GM21723 (cell line): ENCODE measurements around the gene ITPR3.

Source experiments
- ATAC-seq: cut with Tn5 transposase; IDR thresholded peaks from one replicate; pipeline ENCODE4 v1.9.1; 2021; ENCODE audit warnings: mild to moderate bottlenecking, moderate library complexity; ENCODE audit not compliant: unreplicated experiment

Gene ITPR3

GRCh38 chr6:33664506-33665057, 43.5 kb downstream of the ITPR3 start:
- ATAC-seq: no peak

DNA sequence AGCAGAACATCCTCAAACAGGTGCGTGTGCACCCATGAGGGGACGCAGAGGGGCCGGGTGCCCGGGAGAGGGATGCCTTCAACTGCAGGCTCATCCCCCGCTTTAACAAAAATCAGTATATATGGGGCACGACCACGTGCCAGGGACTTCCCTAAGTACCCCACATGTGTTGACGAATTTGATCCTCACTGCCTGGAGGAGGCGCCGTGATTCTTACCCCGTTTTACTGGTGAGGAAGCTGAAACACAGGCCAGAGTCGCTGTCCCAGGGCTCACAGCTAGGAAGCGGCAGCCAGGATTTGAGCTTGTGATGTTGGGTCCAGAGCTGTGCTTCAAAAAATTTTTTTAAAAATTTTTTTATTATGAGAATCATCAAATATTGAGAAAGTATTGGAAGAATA, 44.8 kb downstream of the ITPR3 start:
- ATAC-seq: no peak

- no peak for ATAC-seq
Measured at GRCh38 chr6:33667072-33667471, 46.0 kb downstream of the ITPR3 start.

DNA sequence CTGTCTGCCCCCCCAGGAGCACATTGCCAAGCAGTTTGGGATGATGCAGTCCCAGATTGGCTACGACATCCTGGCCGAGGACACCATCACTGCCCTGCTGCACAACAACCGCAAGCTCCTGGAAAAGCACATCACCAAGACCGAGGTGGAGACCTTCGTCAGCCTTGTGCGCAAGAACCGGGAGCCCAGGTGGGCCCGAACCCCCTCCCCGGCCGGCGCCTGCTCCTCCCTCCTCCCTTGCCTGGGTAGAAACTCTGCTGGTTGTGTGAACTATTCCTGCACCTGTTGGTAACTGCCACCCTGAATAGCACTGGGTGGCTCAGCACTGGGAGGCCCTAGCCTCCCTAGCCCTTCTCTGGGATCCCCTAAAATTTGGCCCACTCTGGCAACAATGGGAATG, 46.7 kb downstream of the ITPR3 start:
- no peak for ATAC-seq

- ATAC-seq: no peak
Measured at GRCh38 chr6:33668328-33668727, 47.2 kb downstream of the ITPR3 start.

DNA sequence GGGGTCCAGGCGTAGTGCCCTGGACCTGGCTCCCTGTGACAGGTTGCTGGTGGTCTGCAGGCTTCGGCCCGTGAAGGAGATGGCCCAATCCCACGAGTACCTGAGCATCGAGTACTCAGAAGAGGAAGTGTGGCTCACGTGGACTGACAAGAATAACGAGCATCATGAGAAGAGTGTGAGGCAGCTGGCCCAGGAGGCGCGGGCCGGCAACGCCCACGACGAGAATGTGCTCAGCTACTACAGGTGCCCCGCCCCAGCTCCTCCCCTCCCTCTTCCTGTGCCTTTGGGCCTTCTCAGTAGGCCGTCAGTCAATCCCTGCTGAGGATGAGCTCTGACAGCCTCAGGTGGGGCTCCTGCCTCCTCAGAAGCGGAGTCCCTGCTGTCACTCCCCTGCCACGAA, 47.8 kb downstream of the ITPR3 start:
- ATAC-seq: no peak

- ATAC-seq: no peak
Measured at GRCh38 chr6:33670086-33670660, 49.1 kb downstream of the ITPR3 start.

GRCh38 chr6:33670971-33671743, 50.0 kb downstream of the ITPR3 start:
- no peak for ATAC-seq

- ATAC-seq: no peak
Measured at GRCh38 chr6:33671744-33672072, 50.6 kb downstream of the ITPR3 start.

- no peak for ATAC-seq
Measured at GRCh38 chr6:33672808-33673207, 51.7 kb downstream of the ITPR3 start.

- ATAC-seq: no peak
Measured at GRCh38 chr6:33673851-33674250, 52.7 kb downstream of the ITPR3 start.

GRCh38 chr6:33675968-33676367, 54.8 kb downstream of the ITPR3 start:
- no peak for ATAC-seq

DNA sequence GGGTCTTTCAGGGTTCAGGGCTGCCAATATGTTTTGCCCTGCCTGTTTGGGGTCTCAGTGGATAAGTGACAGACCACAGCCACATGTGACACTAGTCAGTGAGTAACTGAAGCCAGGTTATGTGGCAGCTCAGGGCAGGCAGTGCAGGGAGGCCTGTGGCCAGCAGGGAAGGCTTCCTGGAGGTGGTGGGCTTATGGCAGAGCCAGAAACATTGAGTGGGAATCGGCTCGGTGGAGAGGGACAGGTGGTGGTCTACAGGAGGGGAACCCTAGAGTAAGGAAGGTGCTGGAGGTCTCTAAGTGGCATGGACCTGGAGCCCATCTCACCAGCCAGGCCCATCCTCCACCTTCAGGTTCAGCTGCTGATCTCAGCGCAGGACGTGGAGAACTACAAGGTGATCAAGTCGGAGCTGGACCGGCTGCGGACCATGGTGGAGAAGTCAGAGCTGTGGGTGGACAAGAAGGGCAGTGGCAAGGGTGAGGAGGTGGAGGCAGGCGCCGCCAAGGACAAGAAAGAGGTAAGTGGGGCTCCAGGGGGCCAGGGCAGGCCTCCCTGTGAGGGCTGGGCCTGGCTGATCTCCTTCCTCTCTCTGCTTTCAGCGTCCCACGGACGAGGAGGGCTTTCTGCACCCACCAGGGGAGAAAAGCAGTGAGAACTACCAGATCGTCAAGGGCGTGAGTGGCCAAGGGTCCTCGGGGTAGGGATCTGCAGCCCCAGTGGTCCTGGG, 55.5 kb downstream of the ITPR3 start:
- no peak for ATAC-seq

DNA sequence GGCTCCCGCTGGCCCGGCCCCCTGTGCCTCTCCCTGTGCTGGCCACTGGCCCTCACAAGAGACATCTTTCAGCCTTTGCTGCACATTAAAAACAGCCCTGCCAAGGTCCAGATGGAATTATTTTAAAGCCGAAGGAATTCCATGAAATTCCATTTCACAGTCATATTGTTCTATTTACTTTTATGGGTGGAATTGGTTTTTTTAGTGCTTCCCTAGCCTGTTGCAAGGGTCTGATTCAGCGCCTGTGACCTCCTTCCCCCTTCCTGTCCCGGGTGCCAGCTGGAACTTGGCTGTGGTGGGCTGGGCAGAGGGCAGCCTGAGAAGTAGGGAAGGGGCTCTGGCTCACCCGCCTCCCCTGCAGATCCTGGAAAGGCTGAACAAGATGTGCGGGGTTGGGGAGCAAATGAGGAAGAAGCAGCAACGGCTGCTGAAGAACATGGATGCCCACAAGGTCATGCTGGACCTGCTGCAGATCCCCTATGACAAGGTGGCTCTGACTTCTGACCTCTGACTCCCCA, 56.1 kb downstream of the ITPR3 start:
- no peak for ATAC-seq

GRCh38 chr6:33677689-33678088, 56.6 kb downstream of the ITPR3 start:
- ATAC-seq: no peak

DNA sequence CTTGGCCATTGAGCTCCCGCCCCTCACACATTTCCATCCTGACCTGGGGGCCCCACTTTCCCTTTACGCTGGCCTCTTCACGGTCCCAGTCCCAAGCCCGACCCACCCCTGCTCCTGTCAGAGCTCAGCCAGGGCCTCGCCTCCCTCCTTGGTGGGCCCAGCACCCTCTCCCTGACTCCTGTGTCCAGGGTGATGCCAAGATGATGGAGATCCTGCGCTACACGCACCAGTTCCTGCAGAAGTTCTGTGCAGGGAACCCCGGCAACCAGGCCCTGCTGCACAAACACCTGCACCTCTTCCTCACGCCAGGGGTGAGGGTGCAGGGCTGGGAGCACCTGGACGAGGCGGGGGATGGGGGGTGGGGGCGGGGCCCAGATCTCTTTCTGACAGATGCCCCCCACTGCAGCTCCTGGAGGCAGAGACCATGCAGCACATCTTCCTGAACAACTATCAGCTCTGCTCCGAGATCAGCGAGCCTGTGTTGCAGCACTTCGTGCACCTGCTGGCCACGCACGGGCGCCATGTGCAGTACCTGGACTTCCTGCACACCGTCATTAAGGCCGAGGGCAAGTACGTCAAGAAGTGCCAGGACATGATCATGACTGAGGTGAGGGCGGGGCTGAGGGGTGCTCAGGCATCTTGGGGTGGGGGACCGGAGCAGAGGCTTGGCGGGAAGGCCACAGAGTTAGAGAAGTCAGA, 57.3 kb downstream of the ITPR3 start:
- no peak for ATAC-seq

DNA sequence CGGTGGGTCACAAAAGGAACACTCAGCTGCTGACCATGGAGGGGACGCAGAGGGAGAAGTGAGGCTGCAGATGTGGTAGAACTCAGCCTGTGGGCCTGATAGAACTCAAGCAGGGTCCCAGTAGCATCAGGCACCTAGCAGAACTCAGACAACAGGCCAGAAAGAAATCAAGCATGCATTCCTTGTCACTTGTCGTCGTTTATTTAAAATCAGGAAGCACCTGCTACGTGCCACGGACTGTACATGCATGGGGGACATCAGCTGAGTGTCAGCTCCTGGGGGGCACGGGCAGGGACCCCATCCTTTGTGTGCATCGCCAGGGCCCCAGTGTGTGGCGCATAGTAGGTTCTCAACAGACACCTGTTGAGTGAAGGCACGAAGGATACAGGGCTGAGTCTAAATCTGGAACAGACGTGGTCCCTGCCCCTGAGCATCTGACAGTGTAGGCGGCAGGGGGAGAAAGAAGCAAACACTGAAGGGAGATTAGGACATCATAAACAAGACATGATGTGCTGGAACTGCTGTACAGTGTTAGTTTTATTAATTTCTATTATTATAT, 57.9 kb downstream of the ITPR3 start:
- ATAC-seq: no peak

DNA sequence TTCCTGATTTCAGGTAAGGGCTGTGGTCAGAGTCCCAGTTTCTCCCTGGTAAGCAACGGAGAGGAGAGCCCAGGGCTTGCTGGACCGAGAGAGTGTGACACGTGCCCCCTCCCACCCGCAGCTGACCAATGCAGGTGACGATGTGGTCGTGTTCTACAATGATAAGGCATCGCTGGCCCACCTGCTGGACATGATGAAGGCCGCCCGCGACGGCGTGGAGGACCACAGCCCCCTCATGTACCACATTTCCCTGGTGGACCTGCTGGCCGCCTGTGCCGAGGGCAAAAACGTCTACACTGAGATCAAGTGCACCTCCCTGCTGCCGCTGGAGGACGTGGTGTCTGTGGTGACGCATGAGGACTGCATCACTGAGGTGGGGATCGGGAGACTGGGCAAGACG, 58.6 kb downstream of the ITPR3 start:
- ATAC-seq: no peak

GRCh38 chr6:33682341-33682740, 61.2 kb downstream of the ITPR3 start:
- no peak for ATAC-seq

GRCh38 chr6:33683051-33683571, 62.0 kb downstream of the ITPR3 start:
- no peak for ATAC-seq
